ENCODE measurements around the gene PCNX2. TPM values are rescaled to one million over a fixed set of nuclear protein-coding genes. Genes with fewer than 3 reads are reported as not detected.

PCNX2 gene
- total RNA-seq, 1 experiment from 2014 or later, result 50.8 TPM

DNA sequence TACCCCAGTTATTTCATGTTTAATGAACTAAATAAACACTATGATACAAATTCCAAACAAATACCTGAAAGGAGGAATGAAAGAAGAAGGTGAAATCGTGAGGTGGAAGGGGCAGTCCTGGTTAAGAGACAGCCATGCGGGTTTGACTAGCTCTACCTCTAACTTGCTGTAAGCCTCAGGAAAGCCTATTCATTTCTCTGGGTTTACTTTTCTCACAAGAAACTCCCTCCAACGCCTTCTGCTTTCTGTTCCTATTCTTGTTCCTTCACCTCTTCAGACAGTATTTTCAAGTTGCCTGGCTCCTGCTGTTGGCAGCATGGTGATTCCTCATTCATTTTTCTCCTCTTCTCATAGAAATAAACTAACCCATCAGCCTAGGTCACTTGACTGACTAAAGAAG lies 252.7 kb downstream of the PCNX2 start (continued):
- TF ChIP-seq, protein P1, sequence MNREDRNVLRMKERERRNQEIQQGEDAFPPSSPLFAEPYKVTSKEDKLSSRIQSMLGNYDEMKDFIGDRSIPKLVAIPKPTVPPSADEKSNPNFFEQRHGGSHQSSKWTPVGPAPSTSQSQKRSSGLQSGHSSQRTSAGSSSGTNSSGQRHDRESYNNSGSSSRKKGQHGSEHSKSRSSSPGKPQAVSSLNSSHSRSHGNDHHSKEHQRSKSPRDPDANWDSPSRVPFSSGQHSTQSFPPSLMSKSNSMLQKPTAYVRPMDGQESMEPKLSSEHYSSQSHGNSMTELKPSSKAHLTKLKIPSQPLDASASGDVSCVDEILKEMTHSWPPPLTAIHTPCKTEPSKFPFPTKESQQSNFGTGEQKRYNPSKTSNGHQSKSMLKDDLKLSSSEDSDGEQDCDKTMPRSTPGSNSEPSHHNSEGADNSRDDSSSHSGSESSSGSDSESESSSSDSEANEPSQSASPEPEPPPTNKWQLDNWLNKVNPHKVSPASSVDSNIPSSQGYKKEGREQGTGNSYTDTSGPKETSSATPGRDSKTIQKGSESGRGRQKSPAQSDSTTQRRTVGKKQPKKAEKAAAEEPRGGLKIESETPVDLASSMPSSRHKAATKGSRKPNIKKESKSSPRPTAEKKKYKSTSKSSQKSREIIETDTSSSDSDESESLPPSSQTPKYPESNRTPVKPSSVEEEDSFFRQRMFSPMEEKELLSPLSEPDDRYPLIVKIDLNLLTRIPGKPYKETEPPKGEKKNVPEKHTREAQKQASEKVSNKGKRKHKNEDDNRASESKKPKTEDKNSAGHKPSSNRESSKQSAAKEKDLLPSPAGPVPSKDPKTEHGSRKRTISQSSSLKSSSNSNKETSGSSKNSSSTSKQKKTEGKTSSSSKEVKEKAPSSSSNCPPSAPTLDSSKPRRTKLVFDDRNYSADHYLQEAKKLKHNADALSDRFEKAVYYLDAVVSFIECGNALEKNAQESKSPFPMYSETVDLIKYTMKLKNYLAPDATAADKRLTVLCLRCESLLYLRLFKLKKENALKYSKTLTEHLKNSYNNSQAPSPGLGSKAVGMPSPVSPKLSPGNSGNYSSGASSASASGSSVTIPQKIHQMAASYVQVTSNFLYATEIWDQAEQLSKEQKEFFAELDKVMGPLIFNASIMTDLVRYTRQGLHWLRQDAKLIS (CRISPR knock-in tag; IDR thresholded peaks at IDR 0.05; ENCODE audit: borderline replicate concordance), result no peak

DNA sequence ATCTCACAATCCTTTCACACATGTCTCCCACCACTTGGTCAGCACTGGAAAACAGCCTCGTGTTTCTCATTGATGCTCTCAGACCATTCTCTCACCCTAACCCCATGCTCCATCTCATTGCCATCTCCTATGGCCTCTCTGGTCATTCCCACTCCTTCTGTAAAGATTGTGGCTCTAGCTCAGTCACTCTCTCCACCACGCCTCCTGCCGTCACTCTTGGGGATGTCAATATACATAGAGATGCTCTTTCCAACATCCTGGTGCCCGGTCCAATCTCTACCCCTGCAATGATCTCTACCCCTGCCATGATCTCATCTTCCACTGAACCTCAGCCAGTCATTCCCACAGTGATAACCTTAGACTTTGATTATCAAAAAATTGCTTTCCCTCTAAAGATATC lies 255.0 kb downstream of the PCNX2 start:
- Mint-ChIP-seq H3K36me3 (peaks cover 15% of the 10 kb centered on the region), H3K4me1 (no peaks in the 10 kb centered on the region), H3K27me3 (ENCODE audit: low read depth) (no peaks in the 10 kb centered on the region), H3K27ac (no peak overlapping the region), H3K4me3 (no peak overlapping the region), H3K9me3 (no peaks in the 10 kb centered on the region)
- CTCF ChIA-PET, result no interaction called here
- POLR2A ChIA-PET, result no interaction called here
- peak; percentile 26; the same call in 1 of the 2 replicates for ATAC-seq
- DNase-seq (ENCODE audit: low spot score), result no peak
- no peak for TF ChIP-seq CBFB (CRISPR knock-in tag; IDR thresholded peaks at IDR 0.05; ENCODE audit: low read depth)
- TF ChIP-seq SMAD4 (CRISPR knock-in tag; IDR thresholded peaks at IDR 0.05), result no peak
- TF ChIP-seq, protein P2, sequence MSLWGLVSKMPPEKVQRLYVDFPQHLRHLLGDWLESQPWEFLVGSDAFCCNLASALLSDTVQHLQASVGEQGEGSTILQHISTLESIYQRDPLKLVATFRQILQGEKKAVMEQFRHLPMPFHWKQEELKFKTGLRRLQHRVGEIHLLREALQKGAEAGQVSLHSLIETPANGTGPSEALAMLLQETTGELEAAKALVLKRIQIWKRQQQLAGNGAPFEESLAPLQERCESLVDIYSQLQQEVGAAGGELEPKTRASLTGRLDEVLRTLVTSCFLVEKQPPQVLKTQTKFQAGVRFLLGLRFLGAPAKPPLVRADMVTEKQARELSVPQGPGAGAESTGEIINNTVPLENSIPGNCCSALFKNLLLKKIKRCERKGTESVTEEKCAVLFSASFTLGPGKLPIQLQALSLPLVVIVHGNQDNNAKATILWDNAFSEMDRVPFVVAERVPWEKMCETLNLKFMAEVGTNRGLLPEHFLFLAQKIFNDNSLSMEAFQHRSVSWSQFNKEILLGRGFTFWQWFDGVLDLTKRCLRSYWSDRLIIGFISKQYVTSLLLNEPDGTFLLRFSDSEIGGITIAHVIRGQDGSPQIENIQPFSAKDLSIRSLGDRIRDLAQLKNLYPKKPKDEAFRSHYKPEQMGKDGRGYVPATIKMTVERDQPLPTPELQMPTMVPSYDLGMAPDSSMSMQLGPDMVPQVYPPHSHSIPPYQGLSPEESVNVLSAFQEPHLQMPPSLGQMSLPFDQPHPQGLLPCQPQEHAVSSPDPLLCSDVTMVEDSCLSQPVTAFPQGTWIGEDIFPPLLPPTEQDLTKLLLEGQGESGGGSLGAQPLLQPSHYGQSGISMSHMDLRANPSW (CRISPR knock-in tag; conservative IDR thresholded peaks at IDR 0.05; ENCODE audit: low read depth), result no peak
- TF ChIP-seq, protein P3, sequence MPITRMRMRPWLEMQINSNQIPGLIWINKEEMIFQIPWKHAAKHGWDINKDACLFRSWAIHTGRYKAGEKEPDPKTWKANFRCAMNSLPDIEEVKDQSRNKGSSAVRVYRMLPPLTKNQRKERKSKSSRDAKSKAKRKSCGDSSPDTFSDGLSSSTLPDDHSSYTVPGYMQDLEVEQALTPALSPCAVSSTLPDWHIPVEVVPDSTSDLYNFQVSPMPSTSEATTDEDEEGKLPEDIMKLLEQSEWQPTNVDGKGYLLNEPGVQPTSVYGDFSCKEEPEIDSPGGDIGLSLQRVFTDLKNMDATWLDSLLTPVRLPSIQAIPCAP (CRISPR knock-in tag; IDR thresholded peaks at IDR 0.05), result no peak
- no peak for TF ChIP-seq ZNF671 (CRISPR knock-in tag; IDR thresholded peaks at IDR 0.05)
- no peak for TF ChIP-seq NR2C2 (CRISPR knock-in tag; IDR thresholded peaks at IDR 0.05)
- TF ChIP-seq SP1 (CRISPR knock-in tag; conservative IDR thresholded peaks at IDR 0.05), result no peak
- no peak for TF ChIP-seq ATF1 (CRISPR knock-in tag; IDR thresholded peaks at IDR 0.05)
- no peak for TF ChIP-seq EMX1 (CRISPR knock-in tag; IDR thresholded peaks at IDR 0.05)
- no peak for TF ChIP-seq TCF7 (CRISPR knock-in tag; IDR thresholded peaks at IDR 0.05; ENCODE audit: low read depth)
- TF ChIP-seq ZNF416 (CRISPR knock-in tag; IDR thresholded peaks at IDR 0.05), result no peak
- TF ChIP-seq ZNF232 (CRISPR knock-in tag; IDR thresholded peaks at IDR 0.05), result no peak
- TF ChIP-seq, protein P4, sequence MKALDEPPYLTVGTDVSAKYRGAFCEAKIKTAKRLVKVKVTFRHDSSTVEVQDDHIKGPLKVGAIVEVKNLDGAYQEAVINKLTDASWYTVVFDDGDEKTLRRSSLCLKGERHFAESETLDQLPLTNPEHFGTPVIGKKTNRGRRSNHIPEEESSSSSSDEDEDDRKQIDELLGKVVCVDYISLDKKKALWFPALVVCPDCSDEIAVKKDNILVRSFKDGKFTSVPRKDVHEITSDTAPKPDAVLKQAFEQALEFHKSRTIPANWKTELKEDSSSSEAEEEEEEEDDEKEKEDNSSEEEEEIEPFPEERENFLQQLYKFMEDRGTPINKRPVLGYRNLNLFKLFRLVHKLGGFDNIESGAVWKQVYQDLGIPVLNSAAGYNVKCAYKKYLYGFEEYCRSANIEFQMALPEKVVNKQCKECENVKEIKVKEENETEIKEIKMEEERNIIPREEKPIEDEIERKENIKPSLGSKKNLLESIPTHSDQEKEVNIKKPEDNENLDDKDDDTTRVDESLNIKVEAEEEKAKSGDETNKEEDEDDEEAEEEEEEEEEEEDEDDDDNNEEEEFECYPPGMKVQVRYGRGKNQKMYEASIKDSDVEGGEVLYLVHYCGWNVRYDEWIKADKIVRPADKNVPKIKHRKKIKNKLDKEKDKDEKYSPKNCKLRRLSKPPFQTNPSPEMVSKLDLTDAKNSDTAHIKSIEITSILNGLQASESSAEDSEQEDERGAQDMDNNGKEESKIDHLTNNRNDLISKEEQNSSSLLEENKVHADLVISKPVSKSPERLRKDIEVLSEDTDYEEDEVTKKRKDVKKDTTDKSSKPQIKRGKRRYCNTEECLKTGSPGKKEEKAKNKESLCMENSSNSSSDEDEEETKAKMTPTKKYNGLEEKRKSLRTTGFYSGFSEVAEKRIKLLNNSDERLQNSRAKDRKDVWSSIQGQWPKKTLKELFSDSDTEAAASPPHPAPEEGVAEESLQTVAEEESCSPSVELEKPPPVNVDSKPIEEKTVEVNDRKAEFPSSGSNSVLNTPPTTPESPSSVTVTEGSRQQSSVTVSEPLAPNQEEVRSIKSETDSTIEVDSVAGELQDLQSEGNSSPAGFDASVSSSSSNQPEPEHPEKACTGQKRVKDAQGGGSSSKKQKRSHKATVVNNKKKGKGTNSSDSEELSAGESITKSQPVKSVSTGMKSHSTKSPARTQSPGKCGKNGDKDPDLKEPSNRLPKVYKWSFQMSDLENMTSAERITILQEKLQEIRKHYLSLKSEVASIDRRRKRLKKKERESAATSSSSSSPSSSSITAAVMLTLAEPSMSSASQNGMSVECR (CRISPR knock-in tag; IDR thresholded peaks at IDR 0.05; ENCODE audit: borderline replicate concordance), result no peak
- TF ChIP-seq, protein P5, sequence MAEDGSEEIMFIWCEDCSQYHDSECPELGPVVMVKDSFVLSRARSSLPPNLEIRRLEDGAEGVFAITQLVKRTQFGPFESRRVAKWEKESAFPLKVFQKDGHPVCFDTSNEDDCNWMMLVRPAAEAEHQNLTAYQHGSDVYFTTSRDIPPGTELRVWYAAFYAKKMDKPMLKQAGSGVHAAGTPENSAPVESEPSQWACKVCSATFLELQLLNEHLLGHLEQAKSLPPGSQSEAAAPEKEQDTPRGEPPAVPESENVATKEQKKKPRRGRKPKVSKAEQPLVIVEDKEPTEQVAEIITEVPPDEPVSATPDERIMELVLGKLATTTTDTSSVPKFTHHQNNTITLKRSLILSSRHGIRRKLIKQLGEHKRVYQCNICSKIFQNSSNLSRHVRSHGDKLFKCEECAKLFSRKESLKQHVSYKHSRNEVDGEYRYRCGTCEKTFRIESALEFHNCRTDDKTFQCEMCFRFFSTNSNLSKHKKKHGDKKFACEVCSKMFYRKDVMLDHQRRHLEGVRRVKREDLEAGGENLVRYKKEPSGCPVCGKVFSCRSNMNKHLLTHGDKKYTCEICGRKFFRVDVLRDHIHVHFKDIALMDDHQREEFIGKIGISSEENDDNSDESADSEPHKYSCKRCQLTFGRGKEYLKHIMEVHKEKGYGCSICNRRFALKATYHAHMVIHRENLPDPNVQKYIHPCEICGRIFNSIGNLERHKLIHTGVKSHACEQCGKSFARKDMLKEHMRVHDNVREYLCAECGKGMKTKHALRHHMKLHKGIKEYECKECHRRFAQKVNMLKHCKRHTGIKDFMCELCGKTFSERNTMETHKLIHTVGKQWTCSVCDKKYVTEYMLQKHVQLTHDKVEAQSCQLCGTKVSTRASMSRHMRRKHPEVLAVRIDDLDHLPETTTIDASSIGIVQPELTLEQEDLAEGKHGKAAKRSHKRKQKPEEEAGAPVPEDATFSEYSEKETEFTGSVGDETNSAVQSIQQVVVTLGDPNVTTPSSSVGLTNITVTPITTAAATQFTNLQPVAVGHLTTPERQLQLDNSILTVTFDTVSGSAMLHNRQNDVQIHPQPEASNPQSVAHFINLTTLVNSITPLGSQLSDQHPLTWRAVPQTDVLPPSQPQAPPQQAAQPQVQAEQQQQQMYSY (CRISPR knock-in tag; IDR thresholded peaks at IDR 0.05), result no peak
- TF ChIP-seq NR3C1 (CRISPR knock-in tag; conservative IDR thresholded peaks at IDR 0.05; ENCODE audit: low read depth), result no peak
- no peak for TF ChIP-seq OVOL2 (CRISPR knock-in tag; IDR thresholded peaks at IDR 0.05; ENCODE audit: borderline replicate concordance)
- TF ChIP-seq, protein P6, sequence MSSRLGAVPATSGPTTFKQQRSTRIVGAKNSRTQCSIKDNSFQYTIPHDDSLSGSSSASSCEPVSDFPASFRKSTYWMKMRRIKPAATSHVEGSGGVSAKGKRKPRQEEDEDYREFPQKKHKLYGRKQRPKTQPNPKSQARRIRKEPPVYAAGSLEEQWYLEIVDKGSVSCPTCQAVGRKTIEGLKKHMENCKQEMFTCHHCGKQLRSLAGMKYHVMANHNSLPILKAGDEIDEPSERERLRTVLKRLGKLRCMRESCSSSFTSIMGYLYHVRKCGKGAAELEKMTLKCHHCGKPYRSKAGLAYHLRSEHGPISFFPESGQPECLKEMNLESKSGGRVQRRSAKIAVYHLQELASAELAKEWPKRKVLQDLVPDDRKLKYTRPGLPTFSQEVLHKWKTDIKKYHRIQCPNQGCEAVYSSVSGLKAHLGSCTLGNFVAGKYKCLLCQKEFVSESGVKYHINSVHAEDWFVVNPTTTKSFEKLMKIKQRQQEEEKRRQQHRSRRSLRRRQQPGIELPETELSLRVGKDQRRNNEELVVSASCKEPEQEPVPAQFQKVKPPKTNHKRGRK (CRISPR knock-in tag; IDR thresholded peaks at IDR 0.05; ENCODE audit: borderline replicate concordance), result no peak

Data from WTC11 (cell line).